HG03064 (cell line): ENCODE measurements around the gene GRB10.
"Not testable (repeated sequence)": the region's sequence is repeated elsewhere in the genome, so short reads cannot be mapped to it uniquely, and the experiment has no call there.

Experiments used
- ATAC-seq: cut with Tn5 transposase; IDR thresholded peaks from one replicate; pipeline ENCODE4 v1.9.1; 2021; ENCODE audit warnings: low read depth; ENCODE audit not compliant: unreplicated experiment

The GRB10 gene

DNA sequence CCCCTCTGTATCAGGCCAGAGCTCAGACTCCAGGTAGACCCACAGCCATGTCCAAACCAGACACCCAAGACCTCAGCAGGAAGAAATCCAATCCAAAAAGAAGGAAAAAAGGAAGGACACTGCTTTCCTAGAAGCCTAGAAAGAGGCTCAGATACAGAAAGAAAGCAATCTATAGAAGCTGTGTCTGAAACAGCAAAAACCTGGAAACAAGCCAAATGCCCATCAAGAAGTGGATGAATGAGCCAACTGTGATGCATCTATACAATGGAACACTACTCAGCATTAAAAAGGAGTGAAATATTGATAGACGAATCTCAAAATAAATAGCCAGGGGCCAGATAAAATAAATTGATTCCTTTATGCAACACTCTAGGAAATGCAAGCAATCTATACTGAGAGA, 31.6 kb downstream of the GRB10 start:
- no peak for ATAC-seq

DNA sequence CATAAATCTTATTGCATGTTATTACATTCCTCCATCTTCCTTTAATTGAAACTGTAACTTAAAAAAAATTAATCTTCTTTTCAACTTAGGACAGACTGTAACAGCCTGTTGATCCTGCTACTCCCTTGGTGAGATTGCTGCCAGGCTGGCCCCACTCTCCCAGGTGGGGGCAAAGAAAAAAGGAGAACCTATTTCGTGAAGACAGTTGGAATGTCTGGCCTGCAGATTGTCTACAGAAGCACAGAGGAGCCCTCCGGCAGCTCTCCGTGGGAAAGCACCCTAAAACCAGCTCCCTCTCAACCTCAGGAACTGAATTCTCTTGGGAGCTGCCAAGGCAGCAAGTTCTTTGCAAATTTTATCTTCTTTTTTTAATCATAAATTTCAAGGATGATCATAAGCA, 32.8 kb downstream of the GRB10 start:
- ATAC-seq, result no peak

DNA sequence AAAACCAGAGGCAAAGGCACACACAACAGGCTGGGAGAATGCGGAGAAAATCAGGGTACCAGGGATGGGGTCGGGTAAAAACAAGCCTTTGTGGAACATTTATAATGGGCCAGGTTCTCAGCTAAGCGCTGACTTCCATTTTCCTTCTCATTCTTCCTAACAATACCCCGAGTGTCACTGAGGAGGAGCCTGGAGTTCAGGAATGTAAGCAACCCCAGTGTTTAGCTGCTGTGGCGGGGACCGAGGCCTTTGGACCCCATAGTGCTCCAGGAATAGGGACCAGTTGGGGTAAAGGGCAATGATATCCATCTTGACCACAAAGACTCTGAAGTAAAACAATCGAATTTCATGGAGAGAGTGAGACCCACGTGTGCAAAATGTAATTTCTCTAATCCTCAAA, 34.2 kb downstream of the GRB10 start:
- no peak for ATAC-seq

DNA sequence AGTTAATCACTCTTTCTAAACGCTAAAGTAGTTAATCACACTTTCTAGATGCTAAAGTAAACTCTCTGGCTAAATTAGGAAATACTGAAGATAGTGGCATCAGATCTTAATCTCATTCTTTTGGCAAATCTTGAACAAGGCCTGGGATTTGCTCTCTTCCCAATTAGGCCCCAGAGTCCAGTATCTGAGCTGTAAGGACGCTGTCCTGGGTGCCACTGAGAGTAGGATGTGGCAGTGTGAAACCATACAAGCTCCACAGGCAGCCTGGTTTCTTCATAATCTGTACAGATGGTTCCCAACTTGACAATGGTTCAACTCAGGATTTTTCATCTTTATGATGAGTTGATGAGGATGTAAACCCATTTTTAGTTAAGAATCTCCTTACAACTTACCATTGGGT, 36.9 kb downstream of the GRB10 start:
- ATAC-seq, result no peak

DNA sequence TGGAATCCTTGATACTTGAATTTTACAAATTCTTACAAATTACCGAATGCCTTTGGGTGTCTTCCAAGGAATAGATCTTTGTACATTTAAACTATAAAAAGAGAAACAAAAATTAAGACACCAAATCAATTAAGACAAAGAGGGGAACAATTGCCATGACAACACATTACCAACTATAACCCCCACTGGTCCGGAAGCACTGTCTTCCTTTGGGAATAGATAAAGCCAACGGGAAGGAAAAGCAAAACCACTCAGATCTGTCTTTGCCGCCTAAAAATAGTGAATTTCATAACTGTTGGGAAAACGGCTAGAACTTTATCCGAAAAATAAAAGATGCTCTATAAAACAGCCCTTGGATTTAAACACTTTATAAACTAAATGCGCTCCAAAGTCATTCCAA, 37.4 kb downstream of the GRB10 start:
- no peak for ATAC-seq

DNA sequence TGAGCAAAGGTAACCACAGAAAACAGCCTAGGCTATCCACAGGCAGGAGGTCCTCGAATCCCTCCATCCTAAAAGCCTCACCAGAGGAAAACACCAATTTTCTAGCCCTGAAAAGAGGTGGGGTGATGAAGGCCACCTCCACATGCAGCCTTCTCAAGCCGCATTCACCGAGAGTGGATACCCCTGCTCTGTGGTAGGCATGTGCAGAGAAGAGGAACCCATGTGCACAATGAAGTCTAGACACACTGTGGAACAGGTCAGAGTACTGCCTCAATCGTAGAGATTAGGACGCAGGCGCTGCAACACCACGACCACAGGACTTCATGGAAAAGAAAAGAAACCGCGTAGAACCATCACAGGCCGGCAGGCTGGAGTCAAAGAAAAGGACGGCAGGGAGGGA, 38.8 kb downstream of the GRB10 start:
- no peak for ATAC-seq

DNA sequence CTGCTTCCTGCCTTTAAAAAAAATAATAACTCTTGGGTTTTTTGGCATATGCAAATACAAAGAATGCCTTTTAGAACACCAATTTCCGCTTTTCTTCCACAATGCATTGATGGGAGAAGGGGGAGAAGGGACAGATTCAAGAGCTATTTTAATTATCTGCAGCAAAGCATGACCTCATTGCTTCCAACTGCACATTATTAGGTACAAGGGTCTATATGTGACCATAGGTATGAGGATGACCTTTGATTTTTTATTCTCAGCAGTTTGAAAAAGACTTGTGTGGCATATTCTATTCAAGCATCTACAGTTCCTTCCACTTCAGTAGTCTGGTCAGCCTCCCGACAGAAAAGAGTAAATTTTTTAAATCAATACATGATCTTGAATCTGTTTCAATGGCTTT, 39.7 kb downstream of the GRB10 start:
- no peak for ATAC-seq

DNA sequence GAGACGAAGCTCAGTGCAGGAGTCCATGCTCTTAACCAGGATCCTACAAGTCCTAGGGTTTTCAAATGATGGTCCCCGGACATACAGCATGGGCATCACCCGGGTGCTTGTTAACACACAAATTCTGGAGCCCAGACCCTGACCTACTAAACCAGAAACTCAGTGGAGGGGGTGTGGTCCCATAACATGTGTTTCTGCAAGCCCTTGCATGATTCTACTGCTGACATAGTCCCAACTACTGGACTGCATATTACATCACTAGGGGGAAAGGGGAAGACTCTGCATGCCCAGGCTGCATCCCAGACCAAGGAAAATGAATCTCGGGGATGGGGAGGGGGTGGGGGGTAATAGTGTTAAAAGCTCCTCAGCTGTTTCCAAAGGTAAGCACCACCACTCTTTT, 40.3 kb downstream of the GRB10 start:
- ATAC-seq, result no peak

DNA sequence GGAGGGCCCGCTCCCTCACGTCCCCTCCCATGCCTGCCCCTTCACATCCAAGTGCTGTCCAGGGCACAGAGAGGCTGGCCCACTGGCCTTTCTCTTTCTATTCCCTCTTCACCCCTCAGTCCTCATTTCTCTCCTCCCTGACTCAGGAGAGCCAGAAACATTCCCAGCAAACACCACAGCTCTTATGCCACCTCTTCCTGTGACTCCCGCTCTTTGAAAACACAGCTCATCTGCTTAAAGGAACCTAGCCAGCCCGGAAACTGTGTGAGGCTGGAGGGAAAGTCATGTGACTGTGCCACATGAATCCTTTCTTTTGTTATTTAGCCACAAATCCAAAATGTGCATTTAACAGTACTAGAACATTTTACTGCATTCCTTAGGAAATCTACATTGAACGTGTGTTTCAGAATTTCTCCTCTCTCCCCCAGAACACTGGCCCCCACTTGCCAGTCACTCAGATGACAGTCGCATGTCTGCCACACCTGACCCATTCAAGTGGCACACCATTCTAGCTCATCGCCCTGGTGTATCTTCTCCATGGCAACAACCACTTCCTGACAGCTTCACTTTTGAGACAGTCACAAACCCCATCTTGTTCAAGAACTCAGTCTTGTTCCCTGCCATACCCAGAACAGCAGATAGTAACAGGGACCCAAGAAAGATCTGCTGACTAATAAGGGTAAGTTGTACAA, 42.8 kb downstream of the GRB10 start:
- ATAC-seq, result no peak

DNA sequence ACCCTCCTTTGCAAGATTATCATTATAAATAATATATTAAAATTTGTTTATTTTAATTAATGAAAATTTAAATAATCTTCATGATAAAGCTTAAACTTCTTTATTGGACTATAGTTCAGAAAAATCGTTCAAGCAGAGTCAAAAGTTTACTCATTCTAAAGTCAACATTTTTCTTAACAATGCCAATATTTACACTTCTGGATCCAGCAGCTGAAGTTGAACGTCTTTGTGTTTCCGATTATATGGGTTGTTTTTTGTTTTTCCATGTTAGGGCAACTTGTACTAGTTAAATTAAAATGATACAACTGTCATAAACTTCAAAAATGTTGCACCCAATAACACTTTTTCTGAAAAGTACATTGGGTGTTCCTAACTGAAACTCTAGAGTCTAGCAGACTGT, 43.8 kb downstream of the GRB10 start:
- no peak for ATAC-seq

DNA sequence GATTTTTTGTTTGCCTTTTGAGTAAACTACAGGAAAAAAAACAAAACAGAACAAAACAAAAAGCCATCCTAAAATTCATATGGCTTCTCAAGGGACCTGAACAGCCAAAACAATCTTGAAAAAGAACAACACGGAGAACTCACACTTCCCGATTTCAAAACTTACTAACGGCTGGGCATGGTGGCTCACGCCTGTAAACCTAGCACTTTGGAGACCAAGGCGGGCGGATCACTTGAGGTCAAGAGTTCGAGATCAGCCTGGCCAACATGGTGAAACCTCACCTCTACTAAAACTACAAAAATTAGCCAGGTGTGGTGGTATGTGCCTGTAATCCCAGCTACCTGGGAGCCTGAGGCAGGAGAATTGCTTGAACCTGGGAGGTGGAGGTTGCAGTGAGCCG, 46.9 kb downstream of the GRB10 start:
- ATAC-seq, result not testable (repeated sequence)

DNA sequence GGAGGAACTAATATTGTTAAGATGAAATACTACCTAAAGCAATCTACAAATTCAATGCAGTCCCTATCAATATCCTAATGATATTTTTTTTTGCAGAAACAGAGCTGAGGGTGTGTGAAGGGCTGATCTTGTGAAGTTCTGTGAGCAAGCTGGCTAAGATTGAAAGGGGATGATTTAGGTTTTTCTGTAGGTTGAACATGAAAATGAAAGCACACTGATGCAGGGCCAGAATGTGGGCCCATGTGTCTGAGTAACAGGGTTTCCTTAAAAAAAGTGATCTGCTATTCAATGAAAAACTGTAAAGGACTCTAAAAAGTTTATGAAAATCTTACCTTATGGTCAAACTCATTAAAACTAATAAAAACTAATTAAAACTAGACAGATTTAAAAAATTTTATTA, 47.4 kb downstream of the GRB10 start:
- no peak for ATAC-seq

DNA sequence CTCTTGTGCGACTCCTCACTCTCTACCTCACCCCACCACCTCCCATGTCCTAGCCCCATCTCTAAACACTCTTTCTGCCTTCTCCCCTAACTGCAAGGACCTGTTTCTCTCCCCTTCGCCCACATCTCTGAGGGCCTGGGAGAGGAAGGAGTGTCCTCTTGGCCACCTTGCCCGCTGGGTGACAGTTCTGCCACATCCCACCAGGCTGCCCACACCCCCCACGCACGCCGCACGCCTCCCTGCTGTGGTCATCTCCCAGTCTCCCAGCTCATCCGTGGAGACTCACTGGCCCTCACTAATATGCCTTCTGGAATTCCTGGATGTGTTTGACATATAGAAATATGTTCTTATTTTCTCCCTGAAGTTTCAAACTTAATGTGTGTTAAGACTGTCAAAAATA, 48.5 kb downstream of the GRB10 start:
- no peak for ATAC-seq

DNA sequence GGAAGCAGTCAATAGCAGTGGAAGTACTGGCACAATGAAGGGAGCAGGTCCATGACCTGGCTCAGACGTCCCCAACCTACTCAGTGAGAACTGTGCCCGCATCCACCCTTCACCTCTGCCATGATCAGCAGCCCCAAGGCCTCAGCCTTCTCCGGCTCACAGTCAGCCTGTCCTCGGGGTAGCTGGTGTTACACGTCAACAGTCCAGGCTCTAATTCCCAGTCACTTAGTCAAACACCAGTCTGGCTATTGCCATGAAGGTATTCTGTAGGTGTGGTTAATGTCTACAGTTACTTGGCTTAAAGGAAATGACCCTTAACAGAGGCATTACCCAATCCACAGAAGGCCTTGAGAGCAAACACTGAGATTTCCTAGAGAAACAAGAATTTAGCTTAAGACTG, 49.1 kb downstream of the GRB10 start:
- no peak for ATAC-seq

DNA sequence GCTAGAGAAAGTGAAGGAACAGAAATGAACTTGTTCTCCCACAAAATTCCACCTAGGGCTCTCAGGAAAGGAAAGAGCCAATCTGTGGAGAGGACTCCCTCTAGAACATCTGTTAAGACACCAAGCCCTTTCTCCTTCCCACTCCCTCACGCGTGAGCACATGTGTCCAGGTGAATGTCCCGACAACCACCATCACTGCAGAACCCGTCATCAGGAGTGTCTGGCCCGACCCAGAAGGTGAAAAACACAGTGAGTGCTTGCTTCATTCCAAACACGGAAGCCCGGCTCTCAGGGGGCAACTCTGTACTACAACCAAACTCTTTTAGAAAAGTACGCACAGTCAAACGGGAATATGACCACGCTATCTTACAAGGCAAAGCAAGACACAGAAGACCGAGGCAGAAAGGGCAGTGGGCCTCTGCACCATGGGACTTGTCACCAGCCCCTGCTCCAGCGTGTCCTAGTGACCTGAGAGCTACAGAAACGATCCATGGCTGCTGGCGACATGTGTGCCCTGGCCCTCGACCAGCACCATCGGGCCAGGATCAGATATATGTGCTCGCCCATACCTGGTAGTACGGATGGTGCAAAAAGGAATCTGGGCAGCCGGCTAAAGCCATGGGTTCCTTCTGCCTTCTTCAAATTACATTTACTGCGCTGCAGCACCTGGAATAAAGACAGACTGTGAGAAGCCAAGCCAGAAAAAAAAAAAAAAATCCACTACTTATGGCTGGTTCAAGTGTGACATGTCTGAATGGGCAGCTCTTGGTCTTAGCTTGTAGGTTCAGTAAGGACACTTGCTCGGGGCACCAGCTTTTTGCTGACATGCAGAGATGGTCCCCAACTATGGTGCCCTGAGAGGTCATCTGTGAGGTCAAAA, 50.8 kb downstream of the GRB10 start:
- ATAC-seq, result no peak

DNA sequence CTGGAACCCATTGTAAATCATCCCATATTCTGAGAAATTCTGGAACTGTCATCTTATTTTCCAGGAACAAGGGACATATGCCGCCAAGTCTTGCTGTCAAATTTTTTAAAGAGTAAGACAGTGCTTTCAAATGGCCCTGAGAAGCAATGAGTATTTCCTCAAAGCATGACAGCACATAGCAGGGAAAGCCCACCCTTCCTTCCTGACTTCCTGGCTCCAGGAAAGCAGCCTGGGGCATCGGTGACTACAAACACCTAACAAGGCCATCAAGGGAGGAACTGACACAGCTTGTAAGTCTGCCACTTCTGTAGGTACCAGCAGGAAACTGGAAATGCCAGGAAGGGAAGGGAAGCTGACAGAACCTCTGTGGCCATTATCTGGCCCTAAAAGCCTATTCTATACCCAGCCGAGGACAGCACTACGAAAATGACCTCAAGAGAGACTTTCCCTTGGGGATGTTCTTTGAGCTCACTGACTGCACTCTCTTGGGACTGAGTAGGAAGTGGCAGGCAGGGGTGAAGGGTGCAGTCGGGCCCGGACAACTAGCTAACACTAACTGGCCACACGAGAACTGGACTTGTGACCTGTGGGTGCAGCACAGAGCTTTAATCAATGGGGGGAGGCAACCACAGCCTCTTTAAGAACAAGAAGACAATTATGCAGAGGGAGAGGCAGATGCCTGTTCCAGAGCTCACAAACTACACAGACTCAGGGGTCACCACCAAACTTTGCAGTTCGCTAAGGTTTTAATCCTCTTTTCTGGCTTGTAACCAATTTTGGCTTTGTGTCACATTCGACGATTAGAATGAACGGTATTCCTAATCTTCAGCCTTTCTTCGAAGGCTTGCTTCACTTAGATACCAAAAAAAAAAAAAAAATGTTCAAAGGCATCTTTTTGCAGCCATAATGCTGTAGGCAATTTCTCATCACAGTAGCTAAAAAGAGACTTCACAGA, 52.0 kb downstream of the GRB10 start:
- no peak for ATAC-seq

DNA sequence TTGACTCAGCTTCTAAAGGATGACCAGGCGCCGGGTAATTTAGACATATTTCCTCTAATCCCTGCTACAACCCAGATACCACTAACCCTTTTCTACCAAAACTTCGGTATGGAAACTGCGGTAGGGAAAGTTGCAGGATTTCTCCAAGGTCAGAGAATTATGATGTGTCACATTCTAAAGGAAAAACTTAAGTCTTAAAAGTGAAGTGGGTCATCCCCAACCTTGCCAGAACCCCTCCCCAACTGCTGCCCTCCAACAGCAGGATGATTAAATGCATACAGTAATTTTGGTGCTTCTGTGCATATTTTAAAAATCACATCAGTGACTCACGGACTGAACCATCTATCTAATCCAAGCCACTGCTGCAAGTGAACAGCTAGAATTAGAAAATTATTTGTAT, 52.7 kb downstream of the GRB10 start:
- ATAC-seq, result no peak

DNA sequence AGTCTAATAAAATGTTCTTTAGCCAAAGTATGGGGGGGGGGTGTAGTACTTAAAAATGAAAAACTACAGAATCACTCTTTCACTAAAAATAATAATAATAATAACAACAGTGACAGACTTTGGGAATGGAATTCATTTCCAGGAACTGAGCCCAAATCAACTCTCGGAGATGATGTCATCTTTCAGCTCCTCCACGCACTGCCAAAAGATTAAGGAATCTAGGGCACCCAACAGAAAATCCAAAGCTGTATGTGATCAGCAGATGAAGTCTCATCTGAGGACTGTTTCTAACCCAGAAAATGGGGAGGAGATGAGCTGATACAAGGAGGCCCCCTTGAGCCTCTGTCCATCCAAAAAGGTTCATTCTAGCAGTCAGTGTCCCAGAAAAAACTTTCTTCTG, 54.5 kb downstream of the GRB10 start:
- no peak for ATAC-seq

DNA sequence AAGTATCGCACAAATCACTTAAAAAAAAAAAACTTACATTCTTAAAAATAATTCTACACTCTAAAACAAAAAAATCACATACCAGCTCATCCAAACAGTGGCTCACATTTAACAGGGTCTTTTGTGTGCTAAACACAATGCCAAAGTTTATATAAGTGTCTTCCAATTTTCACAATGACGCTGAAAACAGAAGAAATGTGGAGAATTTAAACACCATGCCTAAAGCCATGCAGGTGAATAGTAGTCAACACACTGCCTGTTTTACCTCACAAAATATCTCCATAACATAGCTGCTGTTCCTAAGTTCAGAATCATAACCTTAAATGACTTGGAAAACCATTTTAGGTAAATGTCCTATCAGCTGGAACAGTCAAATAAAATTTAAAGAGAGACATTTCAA, 55.0 kb downstream of the GRB10 start:
- ATAC-seq, result no peak

DNA sequence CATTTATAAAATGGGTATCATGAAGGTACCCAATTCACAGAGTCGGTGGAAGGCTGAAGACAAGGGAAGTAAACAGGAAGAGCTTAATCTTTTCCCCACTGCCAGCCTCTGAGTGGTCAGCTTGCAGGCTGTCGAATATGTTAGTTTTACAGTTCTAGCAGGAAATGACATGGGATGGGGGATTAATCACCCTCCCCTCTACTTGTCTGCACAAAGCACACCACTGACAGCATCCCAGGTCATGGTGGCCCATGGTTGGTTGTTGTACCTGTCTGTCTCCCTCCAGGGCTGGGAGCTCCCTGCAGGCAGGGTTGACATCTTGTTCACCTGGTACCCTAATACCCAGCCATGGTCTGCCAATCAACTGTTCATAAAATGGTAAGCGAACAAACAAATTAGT, 55.6 kb downstream of the GRB10 start:
- ATAC-seq, result no peak

DNA sequence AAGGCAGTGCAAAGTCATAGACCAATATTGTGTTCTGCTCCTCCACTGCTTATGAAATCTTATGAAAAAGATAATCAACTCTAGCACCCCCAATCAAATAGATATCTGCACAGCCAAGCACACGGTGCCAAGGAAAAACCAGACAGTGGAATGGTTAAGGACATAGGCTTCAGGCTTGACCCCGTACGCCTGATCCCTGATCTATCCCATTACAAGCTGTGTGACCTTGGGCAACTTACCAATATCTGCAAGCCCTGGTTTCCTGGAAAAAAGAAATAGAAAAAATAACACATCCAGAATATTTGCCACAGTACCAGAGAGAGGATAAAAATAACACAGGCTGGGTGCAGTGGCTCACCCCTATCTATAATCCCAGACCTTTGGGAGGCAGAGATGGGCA, 56.9 kb downstream of the GRB10 start:
- no peak for ATAC-seq
